ENCODE data around the gene CLDN16.

DNA sequence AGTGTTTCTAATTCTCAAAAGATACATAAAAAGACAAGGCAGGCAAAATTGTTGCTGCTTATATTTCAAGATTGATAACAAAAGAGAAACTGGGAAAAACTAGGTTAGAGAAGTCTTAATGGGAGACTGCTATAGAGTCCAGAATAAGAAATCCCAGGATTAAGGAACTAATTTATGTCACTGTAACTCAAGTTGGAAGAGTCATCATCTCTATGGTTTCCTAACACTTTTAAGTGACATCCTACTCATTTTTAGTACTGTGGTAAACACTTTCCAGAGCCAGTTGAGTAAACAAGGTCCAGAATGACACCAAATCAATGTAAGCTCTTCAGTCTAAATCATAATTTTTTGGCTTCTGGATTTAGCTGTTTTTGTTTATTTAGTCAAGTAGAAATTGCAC is 8.0 kb downstream of the CLDN16 start:
- TF ChIP-seq CTCF (IDR thresholded peaks at IDR 0.05), result no peak
- TF ChIP-seq POLR2AphosphoS5 (IDR thresholded peaks at IDR 0.05), result no peak
- no peak for TF ChIP-seq POLR2A (IDR thresholded peaks at IDR 0.05)
- TF ChIP-seq EP300 (IDR thresholded peaks at IDR 0.05), result no peak

All from upper lobe of left lung (tissue), 4 donors.